GM08714 (cell line): ENCODE data around the gene ATP10A.

ENCODE experiments used
- H3K4me3 ChIP-seq: fragments of 200-500 bp; sonication (Bioruptor generic); 2 replicates; pipeline ENCODE4 v1.5.1; 2014; ENCODE audit warnings: mild to moderate bottlenecking, low read length, inconsistent platforms
- ZNF274 ChIP-seq: IDR thresholded peaks from 2 replicates; pipeline ENCODE4 v1.6.1; 2012; ENCODE audit warnings: mild to moderate bottlenecking, low read depth, low read length

ATP10A gene

GRCh38 chr15:25875566-25875965 lies 12.4 kb upstream of the ATP10A start:
- no peak for TF ChIP-seq ZNF274
- H3K4me3 ChIP-seq: no peak overlapping the region

- H3K4me3 ChIP-seq: no peak overlapping the region
- TF ChIP-seq ZNF274: no peak
Measured at GRCh38 chr15:25874379-25874778, 11.3 kb upstream of the ATP10A start.

GRCh38 chr15:25871403-25871802 lies 8.3 kb upstream of the ATP10A start:
- no peak for TF ChIP-seq ZNF274
- no peak overlapping the region for H3K4me3 ChIP-seq

GRCh38 chr15:25870938-25871337 lies 7.8 kb upstream of the ATP10A start:
- no peak for TF ChIP-seq ZNF274

GRCh38 chr15:25869701-25870100 lies 6.6 kb upstream of the ATP10A start:
- no peak for TF ChIP-seq ZNF274
- H3K4me3 ChIP-seq: no peak overlapping the region

More at GRCh38 chr15:25870938-25871337, 7.8 kb upstream of the ATP10A start:
- H3K4me3 ChIP-seq: no peak overlapping the region

- H3K4me3 ChIP-seq: no peak overlapping the region
- no peak for TF ChIP-seq ZNF274
Measured at GRCh38 chr15:25866874-25867273, 3.7 kb upstream of the ATP10A start.

- no peak for TF ChIP-seq ZNF274
- H3K4me3 ChIP-seq: no peak overlapping the region
Measured at GRCh38 chr15:25866251-25866650, 3.1 kb upstream of the ATP10A start.

- no peak overlapping the region for H3K4me3 ChIP-seq
- no peak for TF ChIP-seq ZNF274
Measured at GRCh38 chr15:25864966-25865365, 1.8 kb upstream of the ATP10A start.

- no peak for TF ChIP-seq ZNF274
- no peak overlapping the region for H3K4me3 ChIP-seq
Measured at GRCh38 chr15:25863968-25864580, 947 bp upstream of the ATP10A start.

- H3K4me3 ChIP-seq: no peak overlapping the region; the same call in 1 of the 2 replicates
- TF ChIP-seq ZNF274: no peak
Measured at GRCh38 chr15:25862472-25863110, 536 bp downstream of the ATP10A start.

- no peak overlapping the region for H3K4me3 ChIP-seq
- no peak for TF ChIP-seq ZNF274
Measured at GRCh38 chr15:25862071-25862471, 1.1 kb downstream of the ATP10A start.

- H3K4me3 ChIP-seq: no peak overlapping the region
- no peak for TF ChIP-seq ZNF274
Measured at GRCh38 chr15:25860885-25861866, 2.0 kb downstream of the ATP10A start.

GRCh38 chr15:25859838-25860645 lies 3.1 kb downstream of the ATP10A start:
- no peak overlapping the region for H3K4me3 ChIP-seq
- no peak for TF ChIP-seq ZNF274
